ENCODE measurements around the gene LPP.
A peak's percentile ranks its signal among the peaks of the same experiment; 100 is the strongest.

LPP gene

DNA sequence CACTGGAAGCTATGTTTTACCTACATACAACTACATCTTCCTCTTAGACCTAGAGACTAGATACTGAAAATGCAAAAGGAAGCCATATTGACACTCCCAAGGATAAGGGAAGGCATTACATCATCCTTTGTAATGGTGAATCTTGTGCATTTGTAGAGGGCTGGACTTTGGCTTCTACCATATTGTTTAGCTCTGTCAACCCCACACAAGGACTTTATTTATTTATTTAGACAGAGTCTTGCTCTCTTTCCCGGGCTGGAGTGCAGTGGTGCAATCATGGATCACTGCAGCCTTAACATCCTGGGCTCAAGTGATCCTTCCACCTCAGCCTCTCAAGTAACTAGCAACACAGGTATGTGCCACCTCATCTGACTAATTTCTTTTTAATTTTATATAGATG lies 686.3 kb downstream of the LPP start:
- no peaks in the 10 kb centered on the region for H3K36me3 ChIP-seq (ENCODE audit: control insufficient read depth, insufficient read depth, low read length, severe bottlenecking)
- H3K9me3 ChIP-seq (ENCODE audit: control insufficient read depth, low read length): no peaks in the 10 kb centered on the region
- no peak for DNase-seq (ENCODE audit: low read depth)
- no peak overlapping the region for H3K4me3 ChIP-seq (ENCODE audit: low read length)
- peaks cover 20% of the 10 kb centered on the region for H3K4me1 ChIP-seq (ENCODE audit: control insufficient read depth, insufficient read depth, low read length)
- no peaks in the 10 kb centered on the region for H3K27me3 ChIP-seq (replicated peaks; ENCODE audit: control insufficient read depth, insufficient read depth, low read length)
- H3K9ac ChIP-seq (ENCODE audit: low read length): no peak overlapping the region

DNA sequence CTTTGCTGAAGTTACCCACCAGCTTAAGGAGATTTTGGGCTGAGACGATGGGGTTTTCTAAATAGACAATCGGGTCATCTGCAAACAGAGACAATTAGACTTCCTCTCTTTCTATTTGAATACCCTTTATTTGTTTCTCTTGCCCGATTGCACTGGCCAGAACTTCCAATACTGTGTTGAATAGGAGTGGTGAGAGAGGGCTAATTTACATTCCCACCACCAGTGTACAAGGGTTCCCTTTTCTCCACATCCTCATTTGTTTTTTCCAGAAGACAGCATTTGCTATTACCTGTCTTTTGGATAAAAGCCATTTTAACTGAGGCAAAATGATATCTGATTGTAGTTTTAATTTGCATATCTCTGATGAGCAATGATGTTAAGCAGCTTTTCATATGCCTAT lies 687.9 kb downstream of the LPP start:
- Histone ChIP-seq H3K4me1 (ENCODE audit: control insufficient read depth, insufficient read depth, low read length) (peaks cover 20% of the 10 kb centered on the region), H3K36me3 (ENCODE audit: control insufficient read depth, insufficient read depth, low read length, severe bottlenecking) (no peaks in the 10 kb centered on the region), H3K27me3 (replicated peaks; ENCODE audit: control insufficient read depth, insufficient read depth, low read length) (no peaks in the 10 kb centered on the region), H3K4me3 (ENCODE audit: low read length) (no peak overlapping the region), H3K9ac (ENCODE audit: low read length) (no peak overlapping the region), H3K9me3 (ENCODE audit: control insufficient read depth, low read length) (no peaks in the 10 kb centered on the region)
- DNase-seq (ENCODE audit: low read depth): no peak

DNA sequence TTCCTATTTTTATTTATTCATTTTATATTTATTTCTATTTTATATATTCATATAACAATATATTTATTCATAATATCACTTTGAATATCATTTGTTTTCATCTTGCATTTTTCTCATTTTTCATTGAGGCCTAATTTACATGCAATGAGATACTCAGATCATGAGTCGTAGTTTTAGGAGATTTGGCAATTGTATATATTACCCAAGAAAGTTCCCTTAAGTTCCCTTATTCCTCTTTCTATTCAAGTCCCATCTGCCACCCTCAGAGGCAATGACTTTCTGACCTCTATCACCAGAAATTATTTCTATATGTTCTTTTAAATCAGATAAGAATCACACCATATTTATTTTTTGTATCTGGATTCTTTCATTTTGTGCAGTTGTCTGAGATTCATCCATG lies 688.7 kb downstream of the LPP start:
- H3K4me3 ChIP-seq (ENCODE audit: low read length): peak overlapping the region; percentile 31
- no peaks in the 10 kb centered on the region for H3K9me3 ChIP-seq (ENCODE audit: control insufficient read depth, low read length)
- H3K9ac ChIP-seq (ENCODE audit: low read length): no peak overlapping the region
- peak; percentile 72 for DNase-seq (ENCODE audit: low read depth)
- no peaks in the 10 kb centered on the region for H3K27me3 ChIP-seq (replicated peaks; ENCODE audit: control insufficient read depth, insufficient read depth, low read length)
- no peaks in the 10 kb centered on the region for H3K36me3 ChIP-seq (ENCODE audit: control insufficient read depth, insufficient read depth, low read length, severe bottlenecking)
- peaks cover 20% of the 10 kb centered on the region for H3K4me1 ChIP-seq (ENCODE audit: control insufficient read depth, insufficient read depth, low read length)

DNA sequence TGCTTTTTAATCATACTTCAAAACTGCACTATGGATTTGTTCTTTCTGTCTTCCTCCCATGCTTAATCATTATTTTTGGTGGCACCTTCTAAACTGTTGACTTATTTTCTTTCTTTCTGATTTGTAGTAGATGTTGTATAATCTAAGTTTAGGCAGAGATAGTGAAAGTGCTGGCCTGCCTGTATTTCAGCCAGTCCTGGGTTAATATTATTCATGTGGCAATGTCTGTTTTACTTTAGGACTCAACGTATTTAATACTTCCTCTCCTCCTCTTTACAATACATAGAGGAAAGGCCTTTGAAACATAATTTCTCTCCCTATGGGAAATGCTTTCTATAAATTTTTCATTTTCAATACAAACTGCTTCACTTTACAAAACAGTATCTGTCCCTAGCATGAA lies 690.1 kb downstream of the LPP start:
- Histone ChIP-seq H3K4me1 (ENCODE audit: control insufficient read depth, insufficient read depth, low read length) (peaks cover 20% of the 10 kb centered on the region), H3K9ac (ENCODE audit: low read length) (peak overlapping the region; percentile 7), H3K9me3 (ENCODE audit: control insufficient read depth, low read length) (no peaks in the 10 kb centered on the region), H3K4me3 (ENCODE audit: low read length) (no peak overlapping the region), H3K27me3 (replicated peaks; ENCODE audit: control insufficient read depth, insufficient read depth, low read length) (no peaks in the 10 kb centered on the region), H3K36me3 (ENCODE audit: control insufficient read depth, insufficient read depth, low read length, severe bottlenecking) (peaks cover 8% of the 10 kb centered on the region)
- DNase-seq (ENCODE audit: low read depth): no peak

DNA sequence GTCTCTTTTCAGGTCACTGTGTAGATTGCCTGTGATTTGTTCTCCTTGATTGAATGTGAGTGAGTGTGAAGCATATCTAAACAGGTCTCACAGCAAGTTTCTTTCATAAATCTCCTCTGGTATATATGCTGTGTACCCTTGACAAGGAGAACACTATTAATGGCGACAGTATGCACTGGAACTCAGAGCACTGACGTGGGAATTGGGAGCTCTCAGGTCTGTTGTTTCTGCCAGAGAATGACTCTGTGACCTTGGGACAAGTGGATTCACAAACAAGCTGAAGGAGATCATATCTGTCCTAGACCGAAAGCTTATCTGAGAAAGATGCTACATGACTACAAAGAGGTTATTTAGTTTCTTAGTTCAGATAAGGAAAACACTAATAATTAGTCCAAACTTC lies 691.6 kb downstream of the LPP start:
- Histone ChIP-seq H3K4me3 (ENCODE audit: low read length) (no peak overlapping the region), H3K4me1 (ENCODE audit: control insufficient read depth, insufficient read depth, low read length) (peaks cover 20% of the 10 kb centered on the region), H3K36me3 (ENCODE audit: control insufficient read depth, insufficient read depth, low read length, severe bottlenecking) (peaks cover 8% of the 10 kb centered on the region), H3K27me3 (replicated peaks; ENCODE audit: control insufficient read depth, insufficient read depth, low read length) (no peaks in the 10 kb centered on the region), H3K9ac (ENCODE audit: low read length) (no peak overlapping the region), H3K9me3 (ENCODE audit: control insufficient read depth, low read length) (no peaks in the 10 kb centered on the region)
- DNase-seq (ENCODE audit: low read depth): no peak

DNA sequence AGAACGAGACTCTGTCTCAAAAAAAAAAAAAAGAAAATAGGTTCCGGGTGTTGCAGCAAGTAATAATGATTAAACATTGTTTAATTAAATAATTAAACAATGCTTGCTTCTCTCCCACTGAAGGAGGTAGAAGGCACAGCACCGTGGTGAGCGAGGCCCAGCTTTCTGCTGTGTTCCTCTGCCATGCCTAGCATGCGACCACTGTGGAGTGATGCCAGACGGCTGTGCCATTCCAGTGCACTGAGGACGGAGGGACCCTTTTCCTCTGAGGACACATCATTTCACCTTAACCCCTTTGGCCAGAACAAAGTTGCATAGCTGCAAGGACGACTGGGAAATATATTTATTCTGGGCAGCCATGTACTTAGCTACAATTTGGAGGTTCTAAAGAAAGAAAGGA lies 695.0 kb downstream of the LPP start:
- H3K9ac ChIP-seq (ENCODE audit: low read length): no peak overlapping the region
- H3K27me3 ChIP-seq (replicated peaks; ENCODE audit: control insufficient read depth, insufficient read depth, low read length): no peaks in the 10 kb centered on the region
- H3K36me3 ChIP-seq (ENCODE audit: control insufficient read depth, insufficient read depth, low read length, severe bottlenecking): peaks cover 8% of the 10 kb centered on the region
- no peak overlapping the region for H3K4me3 ChIP-seq (ENCODE audit: low read length)
- DNase-seq (ENCODE audit: low read depth): no peak
- no peaks in the 10 kb centered on the region for H3K9me3 ChIP-seq (ENCODE audit: control insufficient read depth, low read length)
- H3K4me1 ChIP-seq (ENCODE audit: control insufficient read depth, insufficient read depth, low read length): peaks cover 21% of the 10 kb centered on the region

DNA sequence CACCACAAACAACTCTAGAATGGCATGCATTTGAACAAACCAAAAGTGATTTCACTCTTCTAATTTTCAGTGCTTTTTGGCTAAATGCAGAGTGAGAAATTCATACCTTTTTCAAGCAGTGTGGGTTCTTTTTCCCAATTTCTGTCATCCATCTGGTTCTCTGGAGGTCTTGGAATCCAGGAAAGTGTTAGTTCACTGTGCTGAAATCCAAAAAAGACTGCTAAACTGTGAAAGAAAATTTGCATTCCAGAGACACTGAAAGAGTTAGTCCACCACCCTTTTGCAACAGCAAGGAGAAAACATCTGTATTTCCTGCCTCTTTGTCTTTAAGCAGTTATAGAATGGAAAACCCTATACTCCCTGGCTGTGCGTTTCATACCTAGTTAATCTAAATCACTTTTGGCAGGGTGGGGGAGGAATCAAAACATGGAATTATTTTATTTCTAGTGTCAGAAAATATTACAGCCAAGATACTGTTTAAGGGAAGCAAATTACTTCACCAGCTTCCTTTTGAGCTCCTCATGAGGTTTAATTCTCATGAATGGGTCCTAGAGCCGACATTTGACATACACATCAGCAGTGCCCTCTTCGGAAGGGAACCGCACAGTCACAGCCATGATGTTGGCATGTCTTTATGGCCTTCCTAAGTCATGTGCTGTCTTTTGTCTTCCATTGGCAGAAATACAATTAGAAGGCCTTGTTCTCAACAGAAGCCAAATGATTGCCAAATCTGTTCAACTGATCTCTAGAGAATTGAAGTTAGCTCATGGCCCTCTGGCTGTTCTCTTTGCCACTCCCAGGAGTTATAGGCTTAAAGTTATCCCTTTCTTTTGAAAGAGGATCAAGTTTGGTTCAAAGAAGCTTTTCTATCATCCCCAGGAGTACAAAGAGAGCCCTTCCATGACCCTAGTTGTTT lies 700.2 kb downstream of the LPP start:
- Histone ChIP-seq H3K9me3 (ENCODE audit: control insufficient read depth, low read length) (no peaks in the 10 kb centered on the region), H3K36me3 (ENCODE audit: control insufficient read depth, insufficient read depth, low read length, severe bottlenecking) (no peaks in the 10 kb centered on the region), H3K4me3 (ENCODE audit: low read length) (peak overlapping the region; percentile 71), H3K4me1 (ENCODE audit: control insufficient read depth, insufficient read depth, low read length) (peaks cover 46% of the 10 kb centered on the region), H3K9ac (ENCODE audit: low read length) (peak overlapping the region; percentile 88), H3K27me3 (replicated peaks; ENCODE audit: control insufficient read depth, insufficient read depth, low read length) (no peaks in the 10 kb centered on the region)
- peak; percentile 88 for DNase-seq (ENCODE audit: low read depth)

DNA sequence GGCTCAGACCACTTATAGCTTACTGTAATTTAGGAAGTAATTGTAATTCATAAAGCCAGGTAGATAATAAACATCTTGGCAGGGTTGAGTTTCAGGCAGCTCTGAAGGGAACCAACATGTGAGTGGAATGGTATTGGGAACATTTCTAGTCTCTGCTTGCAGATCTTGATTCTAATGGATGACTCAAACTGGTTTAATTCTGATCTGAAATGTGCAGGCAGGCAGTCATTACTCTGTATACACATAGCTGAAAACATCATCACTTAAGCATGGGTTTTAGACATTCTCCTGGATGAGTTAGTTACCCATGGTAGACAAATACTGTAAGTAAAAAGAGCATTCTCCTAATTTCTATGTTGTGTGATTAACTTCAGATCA lies 700.8 kb downstream of the LPP start:
- peaks cover 46% of the 10 kb centered on the region for H3K4me1 ChIP-seq (ENCODE audit: control insufficient read depth, insufficient read depth, low read length)
- H3K9ac ChIP-seq (ENCODE audit: low read length): peak overlapping the region; percentile 88
- DNase-seq (ENCODE audit: low read depth): peak; percentile 55
- no peaks in the 10 kb centered on the region for H3K27me3 ChIP-seq (replicated peaks; ENCODE audit: control insufficient read depth, insufficient read depth, low read length)
- no peaks in the 10 kb centered on the region for H3K9me3 ChIP-seq (ENCODE audit: control insufficient read depth, low read length)
- H3K36me3 ChIP-seq (ENCODE audit: control insufficient read depth, insufficient read depth, low read length, severe bottlenecking): no peaks in the 10 kb centered on the region
- H3K4me3 ChIP-seq (ENCODE audit: low read length): peak overlapping the region; percentile 71

DNA sequence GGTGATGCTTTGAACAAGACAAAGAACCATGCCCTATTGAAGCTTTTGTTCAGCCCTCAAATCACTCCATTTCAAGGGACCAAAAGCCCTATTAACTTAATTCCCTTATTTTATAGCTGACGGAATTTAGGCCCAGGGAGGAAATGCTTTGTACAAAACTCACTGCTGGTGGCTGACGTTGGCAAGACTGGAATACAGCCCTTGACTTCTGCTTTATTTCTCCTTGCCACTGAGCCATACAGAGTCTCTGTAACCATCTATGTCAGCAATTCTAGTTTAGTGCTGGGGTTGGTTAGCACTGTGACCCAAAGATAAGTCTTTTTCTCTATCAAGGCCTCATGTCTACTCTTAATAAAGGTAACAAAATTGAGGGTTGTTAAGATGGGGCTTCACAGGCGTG lies 701.7 kb downstream of the LPP start:
- peaks cover 51% of the 10 kb centered on the region for H3K4me1 ChIP-seq (ENCODE audit: control insufficient read depth, insufficient read depth, low read length)
- H3K9me3 ChIP-seq (ENCODE audit: control insufficient read depth, low read length): no peaks in the 10 kb centered on the region
- peak overlapping the region; percentile 71 for H3K4me3 ChIP-seq (ENCODE audit: low read length)
- H3K36me3 ChIP-seq (ENCODE audit: control insufficient read depth, insufficient read depth, low read length, severe bottlenecking): no peaks in the 10 kb centered on the region
- no peak for DNase-seq (ENCODE audit: low read depth)
- H3K27me3 ChIP-seq (replicated peaks; ENCODE audit: control insufficient read depth, insufficient read depth, low read length): no peaks in the 10 kb centered on the region
- H3K9ac ChIP-seq (ENCODE audit: low read length): peak overlapping the region; percentile 88

DNA sequence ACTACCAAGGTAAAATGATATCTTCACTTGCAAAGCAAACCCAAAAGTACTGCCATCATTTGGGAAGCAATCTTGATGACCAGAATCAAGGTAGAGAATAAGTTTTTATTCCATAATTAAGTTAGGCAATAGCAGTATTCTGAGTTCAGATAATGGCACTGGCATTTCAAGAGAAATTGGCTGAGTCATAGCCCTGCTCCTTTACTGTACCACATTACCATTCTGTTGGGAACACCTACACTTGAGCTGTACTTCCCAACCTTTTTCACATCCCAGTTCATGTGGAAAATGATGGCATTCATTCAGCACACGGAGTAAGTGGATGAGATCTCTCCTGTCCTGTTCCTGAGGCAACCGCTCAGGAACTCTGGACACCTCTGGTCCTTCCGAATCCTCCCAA lies 706.2 kb downstream of the LPP start:
- Histone ChIP-seq H3K9ac (ENCODE audit: low read length) (no peak overlapping the region), H3K4me1 (ENCODE audit: control insufficient read depth, insufficient read depth, low read length) (peaks cover 56% of the 10 kb centered on the region), H3K27me3 (replicated peaks; ENCODE audit: control insufficient read depth, insufficient read depth, low read length) (no peaks in the 10 kb centered on the region), H3K36me3 (ENCODE audit: control insufficient read depth, insufficient read depth, low read length, severe bottlenecking) (no peaks in the 10 kb centered on the region), H3K4me3 (ENCODE audit: low read length) (no peak overlapping the region), H3K9me3 (ENCODE audit: control insufficient read depth, low read length) (no peaks in the 10 kb centered on the region)
- peak; percentile 42 for DNase-seq (ENCODE audit: low read depth)

DNA sequence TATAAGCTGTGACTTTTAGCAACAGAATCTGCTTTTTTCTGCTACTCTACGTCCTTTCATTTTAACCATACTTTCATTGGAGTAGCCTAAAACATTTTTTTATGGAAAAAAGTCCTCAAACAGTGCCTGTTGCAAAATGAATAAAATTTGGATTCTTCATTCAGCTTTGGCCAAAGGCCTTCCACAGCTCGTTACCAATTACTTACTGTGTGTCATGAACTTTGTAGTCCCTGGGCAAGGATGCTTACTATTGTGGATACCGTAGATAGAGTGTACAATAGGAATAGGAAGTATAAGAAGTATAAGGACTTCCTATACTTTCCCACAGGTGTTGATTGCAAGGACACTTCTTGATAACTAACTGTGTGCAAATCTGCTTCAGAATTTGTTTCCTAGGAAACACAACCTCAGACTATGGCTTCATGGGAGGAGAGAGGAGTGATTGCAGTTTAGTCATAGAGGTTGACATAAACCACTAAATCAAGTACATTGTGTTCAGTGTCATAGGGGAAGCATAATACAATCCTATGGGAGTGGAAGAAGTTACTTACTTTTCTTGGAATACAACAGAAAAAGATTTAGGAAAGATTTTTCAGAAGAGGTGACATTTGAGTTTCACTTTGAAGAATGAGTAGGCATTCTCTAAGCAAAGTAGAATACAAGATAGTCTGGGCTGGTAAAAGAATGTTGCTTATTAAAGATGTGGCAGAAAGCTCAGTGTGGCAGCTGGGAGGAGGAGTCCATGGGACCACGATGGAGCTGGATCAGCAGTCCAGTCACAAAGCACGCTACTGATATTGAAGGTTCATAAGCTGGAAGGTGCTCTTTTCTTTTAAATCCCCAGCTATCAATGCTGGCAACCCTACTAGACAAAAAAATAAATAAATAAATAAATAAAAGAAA lies 708.1 kb downstream of the LPP start:
- H3K4me1 ChIP-seq (ENCODE audit: control insufficient read depth, insufficient read depth, low read length): peaks cover 39% of the 10 kb centered on the region
- no peaks in the 10 kb centered on the region for H3K27me3 ChIP-seq (replicated peaks; ENCODE audit: control insufficient read depth, insufficient read depth, low read length)
- peaks cover 8% of the 10 kb centered on the region for H3K36me3 ChIP-seq (ENCODE audit: control insufficient read depth, insufficient read depth, low read length, severe bottlenecking)
- peak overlapping the region; percentile 66 for H3K9ac ChIP-seq (ENCODE audit: low read length)
- H3K4me3 ChIP-seq (ENCODE audit: low read length): peak overlapping the region; percentile 67
- H3K9me3 ChIP-seq (ENCODE audit: control insufficient read depth, low read length): no peaks in the 10 kb centered on the region
- no peak for DNase-seq (ENCODE audit: low read depth)
